Measurements from ENCODE around the gene SH3GLB1. TPM values are rescaled to one million over a fixed set of nuclear protein-coding genes. Genes with fewer than 3 reads are reported as not detected.
A peak's percentile ranks its signal among the peaks of the same experiment; 100 is the strongest.

The SH3GLB1 gene
- total and polyA plus RNA-seq, 2 of the 13 experiments (the other 11 are each of a cell fraction or from before 2014, with no cell fraction given): 26.0 to 41.5 TPM

- TF ChIP-seq ZNF574 (CRISPR knock-in tag; IDR thresholded peaks at IDR 0.05) (peak; percentile 39; the same call in 1 of the 2 replicates), ZNF580 (CRISPR knock-in tag; IDR thresholded peaks at IDR 0.05; ENCODE audit: borderline replicate concordance, low read depth) (no peak), CREBL2 (CRISPR knock-in tag; IDR thresholded peaks at IDR 0.05; ENCODE audit: borderline replicate concordance) (no peak), NFKB2 (CRISPR knock-in tag; IDR thresholded peaks at IDR 0.05; ENCODE audit: borderline replicate concordance) (no peak), SMARCE1 (IDR thresholded peaks at IDR 0.05; ENCODE audit: borderline replicate concordance) (no peak), TBX2 (CRISPR knock-in tag; IDR thresholded peaks at IDR 0.05; ENCODE audit: borderline replicate concordance) (peak; percentile 81), ZNF430 (CRISPR knock-in tag; IDR thresholded peaks at IDR 0.05) (no peak), ZNF563 (CRISPR knock-in tag; IDR thresholded peaks at IDR 0.05) (no peak), MED1 (CRISPR knock-in tag; IDR thresholded peaks at IDR 0.05) (peak; percentile 73), ZNF24 (IDR thresholded peaks at IDR 0.05) (no peak), ZNF839 (CRISPR knock-in tag; IDR thresholded peaks at IDR 0.05; ENCODE audit: borderline replicate concordance) (no peak), MIER2 (CRISPR knock-in tag; IDR thresholded peaks at IDR 0.05) (no peak), ZBTB21 (CRISPR knock-in tag; IDR thresholded peaks at IDR 0.05) (no peak), JDP2 (CRISPR knock-in tag; IDR thresholded peaks at IDR 0.05; ENCODE audit: borderline replicate concordance) (no peak; the same call in 1 of the 2 replicates), SP140L (CRISPR knock-in tag; IDR thresholded peaks at IDR 0.05; ENCODE audit: borderline replicate concordance) (no peak), ARNTL (CRISPR knock-in tag; IDR thresholded peaks at IDR 0.05) (no peak), ZNF674 (CRISPR knock-in tag; IDR thresholded peaks at IDR 0.05; ENCODE audit: low read depth) (no peak), ZNF362 (CRISPR knock-in tag; IDR thresholded peaks at IDR 0.05; ENCODE audit: borderline replicate concordance) (peak; percentile 22; the same call in 1 of the 2 replicates), PBX2 (CRISPR knock-in tag; IDR thresholded peaks at IDR 0.05) (no peak), BCLAF1 (IDR thresholded peaks at IDR 0.05) (no peak), HCFC1 (IDR thresholded peaks at IDR 0.05; ENCODE audit: low read depth, low read length) (no peak)
Measured at GRCh38 chr1:86774305-86775295, 70.2 kb downstream of the SH3GLB1 start (continued).
